PC-9 (cell line): ENCODE measurements around the gene TBC1D5. TPM values are rescaled to one million over a fixed set of nuclear protein-coding genes. Genes with fewer than 3 reads are reported as not detected.

ENCODE experiments used
- BruUV-seq: library from RNA; stranded (reverse); fragments of 400-500 nt; replicated peaks from 2 replicates; lab custom pipeline; 2021; lab: Mats Ljungman, UMichigan
- CTCF ChIA-PET: fragments of 300-600 bp; sonication (Branson Sonifier 250); formaldehyde crosslinking; loops from one replicate; lab custom pipeline; 2022; ENCODE audit warnings: antibody characterized with exemption; lab: Charles Lee
- POLR2A ChIA-PET: fragments of 300-600 bp; sonication (Branson Sonifier 250); formaldehyde crosslinking; loops from one replicate; lab custom pipeline; 2022; ENCODE audit warnings: antibody characterized with exemption; ENCODE audit not compliant: unreplicated experiment; lab: Charles Lee
- DNase-seq, 2 experiments: peaks; one replicate each; pipeline versions ENCODE4 v3.0.0 to v3.0.0-alpha.2; 2015 to 2022; ENCODE audit warnings: mixed read lengths in 1 of 2
- H2AFZ ChIP-seq: fragments of 200-600 bp; sonication (generic); 2 replicates; pipeline ENCODE4 v1.8.1; 2017; ENCODE audit warnings: antibody characterized with exemption
- H3F3A ChIP-seq: fragments of 200-600 bp; sonication (generic); 2 replicates; pipeline ENCODE4 v1.8.1; 2017; ENCODE audit warnings: antibody characterized with exemption, mild to moderate bottlenecking, low read depth; ENCODE audit not compliant: insufficient read depth
- H3K27ac ChIP-seq: fragments of 200-600 bp; sonication (generic); 2 replicates; pipeline ENCODE4 v1.6.1; 2016; ENCODE audit warnings: mixed run types
- H3K27me3 ChIP-seq: fragments of 200-600 bp; sonication (generic); 2 replicates; pipeline ENCODE4 v1.6.1; 2016; ENCODE audit warnings: low read depth, mixed run types; ENCODE audit not compliant: insufficient read depth
- H3K36me3 ChIP-seq: fragments of 200-600 bp; sonication (generic); 2 replicates; pipeline ENCODE4 v1.6.1; 2016; ENCODE audit warnings: low read depth, mixed run types
- H3K4me1 ChIP-seq: fragments of 200-600 bp; sonication (generic); replicated peaks from 2 replicates; pipeline ENCODE4 v1.6.1; 2016; ENCODE audit warnings: mixed run types; ENCODE audit not compliant: insufficient read depth
- H3K4me2 ChIP-seq: fragments of 200-600 bp; sonication (generic); 2 replicates; pipeline ENCODE4 v1.6.1; 2017; ENCODE audit warnings: mixed run types
- H3K4me3 ChIP-seq: fragments of 200-600 bp; sonication (generic); 2 replicates; pipeline ENCODE4 v1.6.1; 2016; ENCODE audit warnings: mixed run types
- H3K79me2 ChIP-seq: fragments of 200-600 bp; sonication (generic); 2 replicates; pipeline ENCODE4 v1.6.1; 2017; ENCODE audit warnings: low read depth, mixed run types
- H3K9me2 ChIP-seq: fragments of 200-600 bp; sonication (generic); 2 replicates; pipeline ENCODE4 v1.8.1; 2017; ENCODE audit warnings: mild to moderate bottlenecking; ENCODE audit not compliant: insufficient read depth
- H3K9me3 ChIP-seq: fragments of 200-600 bp; sonication (generic); 2 replicates; pipeline ENCODE4 v1.8.1; 2016; ENCODE audit warnings: low read depth; ENCODE audit not compliant: insufficient read depth
- H4K20me1 ChIP-seq: fragments of 200-600 bp; sonication (generic); 2 replicates; pipeline ENCODE4 v1.8.1; 2017; ENCODE audit not compliant: insufficient read depth
- EZH2 ChIP-seq: fragments of 200-600 bp; sonication (generic); IDR thresholded peaks from 2 replicates; pipeline ENCODE4 v1.8.0; 2017; ENCODE audit warnings: antibody characterized with exemption, low read depth
- intact Hi-C: fragments of 100-400 bp; cut with micrococcal nuclease; formaldehyde crosslinking; loops from one replicate; pipeline ENCODE4 v1.10.0; 2022; ENCODE audit not compliant: unreplicated experiment
- total RNA-seq: library from RNA; stranded (reverse); gene quantifications from 2 replicates; pipeline ENCODE4 v1.2.3, GENCODE V29; 2021
- TF ChIP-seq, protein P1 (sequence below): fragments of 200-600 bp; sonication (generic); conservative IDR thresholded peaks from 2 replicates; pipeline ENCODE4 v1.6.1; 2017; ENCODE audit warnings: mixed run types, antibody characterized with exemption, mild to moderate bottlenecking, moderate library complexity

The TBC1D5 gene
- total RNA-seq, 1 experiment from 2014 or later: 54.0 TPM

DNA sequence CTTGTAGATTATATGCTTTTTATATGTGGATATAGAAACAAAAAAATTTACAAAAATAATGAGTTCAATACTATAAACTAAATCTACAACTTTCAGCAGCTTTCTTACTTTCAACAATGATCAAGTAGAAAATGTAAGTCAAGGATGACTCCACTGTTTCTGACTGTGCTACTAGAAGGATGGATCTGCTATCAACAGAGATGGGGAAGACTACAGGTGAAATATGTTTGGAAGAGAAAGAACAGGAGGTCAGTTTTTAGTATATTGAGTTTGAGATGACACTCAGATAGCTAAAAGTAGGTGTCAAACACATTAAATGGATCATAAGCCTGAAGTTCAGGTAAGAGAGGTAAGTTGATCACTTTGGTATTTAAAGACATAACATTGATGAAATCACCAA lies 107.5 kb downstream of the TBC1D5 start:
- Histone ChIP-seq H3K9me2 (no peaks in the 10 kb centered on the region), H3K4me3 (no peak overlapping the region), H3K27me3 (no peaks in the 10 kb centered on the region), H2AFZ (no peak overlapping the region), H3K79me2 (peaks cover 5% of the 10 kb centered on the region), H3F3A (peaks cover 21% of the 10 kb centered on the region), H3K4me1 (peaks cover 40% of the 10 kb centered on the region), H3K4me2 (no peak overlapping the region), H3K36me3 (no peaks in the 10 kb centered on the region), H3K27ac (peak overlapping the region; percentile 43; the same call in 1 of the 2 replicates), H3K9me3 (peaks cover 4% of the 10 kb centered on the region; the same call in 1 of the 2 replicates), H4K20me1 (no peaks in the 10 kb centered on the region)
- intact Hi-C loops: no loop called here
- DNase-seq: no peak
- ChIA-PET POLR2A (no interaction called here), CTCF (interaction anchor here (0.6 kb wide), 1 partner anchor 798 kb away, joined by 3 read pairs; no protein-coding TSS in a partner anchor)
- BruUV-seq: no TSS peak
- TF ChIP-seq, protein P1, sequence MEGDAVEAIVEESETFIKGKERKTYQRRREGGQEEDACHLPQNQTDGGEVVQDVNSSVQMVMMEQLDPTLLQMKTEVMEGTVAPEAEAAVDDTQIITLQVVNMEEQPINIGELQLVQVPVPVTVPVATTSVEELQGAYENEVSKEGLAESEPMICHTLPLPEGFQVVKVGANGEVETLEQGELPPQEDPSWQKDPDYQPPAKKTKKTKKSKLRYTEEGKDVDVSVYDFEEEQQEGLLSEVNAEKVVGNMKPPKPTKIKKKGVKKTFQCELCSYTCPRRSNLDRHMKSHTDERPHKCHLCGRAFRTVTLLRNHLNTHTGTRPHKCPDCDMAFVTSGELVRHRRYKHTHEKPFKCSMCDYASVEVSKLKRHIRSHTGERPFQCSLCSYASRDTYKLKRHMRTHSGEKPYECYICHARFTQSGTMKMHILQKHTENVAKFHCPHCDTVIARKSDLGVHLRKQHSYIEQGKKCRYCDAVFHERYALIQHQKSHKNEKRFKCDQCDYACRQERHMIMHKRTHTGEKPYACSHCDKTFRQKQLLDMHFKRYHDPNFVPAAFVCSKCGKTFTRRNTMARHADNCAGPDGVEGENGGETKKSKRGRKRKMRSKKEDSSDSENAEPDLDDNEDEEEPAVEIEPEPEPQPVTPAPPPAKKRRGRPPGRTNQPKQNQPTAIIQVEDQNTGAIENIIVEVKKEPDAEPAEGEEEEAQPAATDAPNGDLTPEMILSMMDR: no peak
- no peak for TF ChIP-seq EZH2

DNA sequence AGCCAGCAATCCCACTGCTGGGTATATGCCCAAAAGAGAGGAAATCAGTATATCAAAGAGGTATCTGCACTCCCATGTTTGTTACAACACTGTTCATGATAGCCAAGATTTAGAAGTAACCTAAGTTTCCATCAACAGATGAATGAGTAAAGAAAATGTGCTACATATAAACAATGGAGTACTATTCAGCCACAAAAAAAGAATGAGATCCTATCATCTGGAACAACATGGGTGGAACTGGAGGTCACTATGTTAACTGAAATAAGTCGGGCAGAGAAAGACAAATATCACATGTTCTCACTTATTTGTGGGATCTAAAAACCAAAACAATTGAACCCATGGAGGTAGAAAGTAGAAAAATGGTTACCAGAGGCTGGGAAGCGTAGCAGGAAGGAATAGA lies 108.2 kb downstream of the TBC1D5 start:
- Histone ChIP-seq H3F3A (peaks cover 15% of the 10 kb centered on the region; the same call in 1 of the 2 replicates), H4K20me1 (no peaks in the 10 kb centered on the region), H3K27me3 (no peaks in the 10 kb centered on the region), H3K4me3 (no peak overlapping the region), H3K9me2 (no peaks in the 10 kb centered on the region), H3K36me3 (no peaks in the 10 kb centered on the region), H3K4me2 (no peak overlapping the region), H3K4me1 (peaks cover 32% of the 10 kb centered on the region), H3K9me3 (peaks cover 4% of the 10 kb centered on the region; the same call in 1 of the 2 replicates), H3K27ac (no peak overlapping the region), H3K79me2 (peaks cover 5% of the 10 kb centered on the region), H2AFZ (no peak overlapping the region)
- ChIA-PET POLR2A (no interaction called here), CTCF (no interaction called here)
- DNase-seq: no peak
- TF ChIP-seq, protein P1: no peak
- TF ChIP-seq EZH2: no peak
- no TSS peak for BruUV-seq
- intact Hi-C loops: no loop called here

DNA sequence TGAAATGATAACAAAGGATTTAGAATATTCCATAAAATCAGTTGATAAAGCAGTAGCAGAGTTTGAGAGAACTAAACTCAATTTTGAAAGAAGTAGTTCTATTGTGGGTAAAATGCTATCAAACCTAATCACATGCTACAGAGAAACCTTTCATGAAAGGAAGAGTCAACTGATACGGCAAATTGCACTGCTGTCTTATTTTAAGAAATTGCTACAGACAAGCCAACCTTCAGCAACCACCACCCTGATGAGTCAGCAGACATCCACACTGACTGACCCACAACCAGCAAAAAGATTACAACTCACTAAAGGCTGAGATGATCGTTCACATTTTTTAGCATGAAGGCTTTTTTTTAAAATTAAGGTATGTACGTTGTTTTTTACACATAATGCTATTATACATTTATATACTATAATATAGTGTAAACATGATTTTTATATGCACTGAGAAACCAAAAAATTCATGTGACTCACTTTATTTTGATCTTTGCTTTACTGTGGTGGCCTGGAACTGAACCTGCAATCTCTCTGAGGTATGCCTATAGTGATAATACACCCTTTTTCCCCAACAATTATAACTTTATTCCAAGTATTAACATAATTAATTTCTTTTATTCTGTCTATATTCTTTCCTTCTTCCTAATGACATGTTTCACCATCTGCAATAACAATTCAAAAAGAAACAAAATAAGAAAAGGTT lies 109.9 kb downstream of the TBC1D5 start:
- CTCF ChIA-PET: no interaction called here

More for the DNA sequence above, 109.9 kb downstream of the TBC1D5 start:
- Histone ChIP-seq H3K4me1 (peaks cover 20% of the 10 kb centered on the region), H3K27me3 (no peaks in the 10 kb centered on the region), H3K27ac (no peak overlapping the region), H3K9me2 (no peaks in the 10 kb centered on the region), H2AFZ (no peak overlapping the region), H3K4me2 (no peak overlapping the region), H3K9me3 (no peaks in the 10 kb centered on the region), H3K79me2 (no peaks in the 10 kb centered on the region), H3F3A (peaks cover 15% of the 10 kb centered on the region; the same call in 1 of the 2 replicates), H3K36me3 (no peaks in the 10 kb centered on the region), H4K20me1 (no peaks in the 10 kb centered on the region), H3K4me3 (no peak overlapping the region)
- BruUV-seq: no TSS peak
- POLR2A ChIA-PET: no interaction called here
- no peak for TF ChIP-seq EZH2
- TF ChIP-seq, protein P1: no peak
- intact Hi-C loops: no loop called here
- DNase-seq: peak in 1 of 2 experiments; percentile 12
